GM19455 (cell line): ENCODE results near the gene TAF6.
"Not testable (repeated sequence)": the region's sequence is repeated elsewhere in the genome, so short reads cannot be mapped to it uniquely, and the experiment has no call there.

Experiments used
- ATAC-seq: cut with Tn5 transposase; IDR thresholded peaks from one replicate; pipeline ENCODE4 v1.9.1; 2021; ENCODE audit not compliant: unreplicated experiment

The TAF6 gene

GRCh38 chr7:100152937-100153666 lies 33.9 kb upstream of the TAF6 start:
- no peak for ATAC-seq

- no peak for ATAC-seq
These were observed 33.2 kb upstream of the TAF6 start for GRCh38 chr7:100152404-100152803.

GRCh38 chr7:100148559-100149328 lies 29.6 kb upstream of the TAF6 start, which contains the start of gene LAMTOR4:
Gene LAMTOR4, plus strand, starts transcription at chr7:100148918. Its CDS starts 55 bp downstream, at chr7:100148973.
- ATAC-seq: peak; percentile 98

- ATAC-seq: no peak
These were observed 29.0 kb upstream of the TAF6 start for GRCh38 chr7:100148225-100148558.

- no peak for ATAC-seq
These were observed 28.1 kb upstream of the TAF6 start for GRCh38 chr7:100147278-100147677.

- ATAC-seq: not testable (repeated sequence)
These were observed 27.2 kb upstream of the TAF6 start for GRCh38 chr7:100146350-100146749.

GRCh38 chr7:100142461-100142860 lies 23.3 kb upstream of the TAF6 start:
- ATAC-seq: no peak

- ATAC-seq: no peak
These were observed 22.4 kb upstream of the TAF6 start for GRCh38 chr7:100141555-100141949.

- ATAC-seq: no peak
These were observed 18.9 kb upstream of the TAF6 start for GRCh38 chr7:100137851-100138760.

GRCh38 chr7:100132697-100133151 lies 13.6 kb upstream of the TAF6 start:
- ATAC-seq: no peak

- no peak for ATAC-seq
These were observed 13.0 kb upstream of the TAF6 start for GRCh38 chr7:100132126-100132525.

GRCh38 chr7:100130608-100131453 lies 11.7 kb upstream of the TAF6 start:
- ATAC-seq: no peak

- not testable (repeated sequence) for ATAC-seq
These were observed 11.1 kb upstream of the TAF6 start for GRCh38 chr7:100130220-100130607.

- ATAC-seq: no peak
These were observed 9.4 kb upstream of the TAF6 start for GRCh38 chr7:100128637-100128963.

- ATAC-seq: no peak
These were observed 8.9 kb upstream of the TAF6 start for GRCh38 chr7:100127866-100128636.

GRCh38 chr7:100126931-100127865 lies 8.0 kb upstream of the TAF6 start, which contains the start of gene MBLAC1:
Gene MBLAC1, plus strand, starts transcription at chr7:100126967. Its CDS starts 429 bp downstream, at chr7:100127396.
- ATAC-seq: peak; percentile 72

- peak; percentile 26 for ATAC-seq
These were observed 7.2 kb upstream of the TAF6 start for GRCh38 chr7:100126239-100126930.
